ENCODE results near the gene SARNP. TPM values are rescaled to one million over a fixed set of nuclear protein-coding genes. Genes with fewer than 3 reads are reported as not detected.

SARNP gene
- total RNA-seq, 2 donors from 2014 or later: 42.7 to 43.7 TPM

- intact Hi-C loops (cut with DNase I, micrococcal nuclease): no loop called here
- ATAC-seq (no peak), DNase-seq (no peak)
These were observed 85.2 kb downstream of the SARNP start for GRCh38 chr12:55732288-55732687.

GRCh38 chr12:55729819-55730818 is 87.4 kb downstream of the SARNP start:
- intact Hi-C loops (cut with DNase I, micrococcal nuclease): no loop called here
- ATAC-seq: peak; percentile 13
- peak in 1 of 2 donors; percentile 68 for DNase-seq

DNA sequence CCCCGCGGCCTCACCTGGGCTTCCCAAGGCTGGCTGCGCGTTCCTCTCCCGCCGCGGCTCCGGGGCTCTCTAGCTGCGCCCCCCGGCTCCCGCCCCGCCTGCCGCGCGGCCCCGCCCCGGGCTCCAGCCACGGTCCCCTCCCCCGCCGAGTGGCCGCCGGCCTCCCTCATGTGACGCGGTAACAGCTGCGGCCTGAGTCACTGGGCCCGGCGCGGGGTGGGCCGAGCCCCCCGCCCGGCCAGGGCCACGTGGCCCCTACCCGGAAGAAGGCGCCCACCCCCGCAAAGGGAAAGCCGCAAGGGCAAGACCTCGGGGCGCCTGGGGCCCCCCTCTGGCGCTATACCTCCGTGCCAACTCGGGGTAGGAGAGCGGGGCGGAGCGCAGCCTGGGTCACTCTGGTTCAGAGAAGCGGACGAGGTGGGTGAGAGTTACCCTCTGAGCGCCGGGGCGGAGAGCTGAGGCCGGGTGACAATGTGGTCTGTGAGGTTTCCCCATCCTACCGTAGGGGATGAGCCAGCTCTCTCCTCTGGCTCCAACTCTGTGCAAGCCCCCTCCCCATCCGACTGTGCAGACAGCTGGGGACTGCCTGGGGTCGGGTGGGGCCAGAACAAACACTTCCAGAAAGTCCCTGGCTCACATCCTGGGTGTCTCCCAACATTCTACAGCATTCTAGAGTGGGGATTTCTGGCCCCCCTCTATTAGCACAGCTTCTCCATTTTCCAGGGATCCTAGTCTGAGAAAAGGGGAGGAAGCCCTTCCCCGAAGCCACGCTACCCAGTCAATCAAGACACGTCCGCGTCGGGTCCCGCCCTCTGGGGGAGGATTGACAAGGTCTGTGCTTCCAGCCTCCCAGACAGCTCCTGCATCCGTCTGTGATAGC is 88.3 kb downstream of the SARNP start, which contains the start of gene CD63:
Gene CD63 (minus strand): TSS at position 71 of the 880 bp plus-strand sequence. CDS start 668 bp downstream, outside the sequence.
- ATAC-seq (peak; percentile 75), DNase-seq (peak; percentile 92 to 96)
- intact Hi-C loops (cut with DNase I, micrococcal nuclease): no loop called here

DNA sequence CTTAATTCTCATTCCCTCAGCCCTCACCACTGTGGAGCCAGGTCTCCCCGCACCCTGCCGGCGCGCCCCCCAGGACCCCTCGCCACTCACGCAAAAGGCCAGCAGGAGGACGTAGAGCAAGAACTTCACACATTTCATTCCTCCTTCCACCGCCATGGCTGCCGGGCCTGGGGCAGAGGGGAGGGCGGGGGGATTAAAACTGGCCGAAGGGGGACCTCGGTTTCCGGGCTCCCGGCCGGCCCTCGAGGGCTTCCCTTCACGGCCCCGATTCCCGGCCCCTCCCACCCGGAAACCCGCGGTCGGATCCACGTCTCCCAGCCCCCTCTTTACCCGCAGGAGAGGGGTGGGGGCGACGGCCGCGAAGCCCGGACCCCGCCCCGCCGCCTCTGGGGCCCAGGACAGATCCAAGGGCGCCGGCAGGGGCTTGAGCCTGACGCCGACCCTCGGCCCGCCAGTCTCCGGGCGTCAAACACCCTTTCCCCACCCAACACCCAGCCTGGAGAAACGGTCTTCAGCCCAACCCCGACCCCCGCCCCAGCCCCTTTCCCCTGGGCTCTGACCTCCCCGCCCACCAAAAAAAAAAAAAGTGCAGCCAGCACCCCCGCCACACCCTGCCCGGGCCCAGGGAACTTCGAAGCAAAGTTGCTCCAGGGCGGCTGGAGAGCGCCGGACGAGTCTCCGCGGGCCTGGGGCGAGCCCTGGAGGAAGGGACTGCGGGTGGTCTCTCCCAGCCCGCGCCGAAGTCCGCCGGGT is 89.2 kb downstream of the SARNP start:
- peak; percentile 51 for ATAC-seq
- DNase-seq: peak; percentile 81 to 86
- intact Hi-C loops (cut with DNase I, micrococcal nuclease): no loop called here

GRCh38 chr12:55727643-55728185 is 89.8 kb downstream of the SARNP start:
- intact Hi-C loops (cut with DNase I, micrococcal nuclease): no loop called here
- DNase-seq (peak; percentile 74 to 76), ATAC-seq (peak; percentile 17)

- no peak for ATAC-seq
- DNase-seq: no peak
- intact Hi-C loops (cut with DNase I, micrococcal nuclease): no loop called here
These were observed 90.6 kb downstream of the SARNP start for GRCh38 chr12:55726971-55727370.

DNA sequence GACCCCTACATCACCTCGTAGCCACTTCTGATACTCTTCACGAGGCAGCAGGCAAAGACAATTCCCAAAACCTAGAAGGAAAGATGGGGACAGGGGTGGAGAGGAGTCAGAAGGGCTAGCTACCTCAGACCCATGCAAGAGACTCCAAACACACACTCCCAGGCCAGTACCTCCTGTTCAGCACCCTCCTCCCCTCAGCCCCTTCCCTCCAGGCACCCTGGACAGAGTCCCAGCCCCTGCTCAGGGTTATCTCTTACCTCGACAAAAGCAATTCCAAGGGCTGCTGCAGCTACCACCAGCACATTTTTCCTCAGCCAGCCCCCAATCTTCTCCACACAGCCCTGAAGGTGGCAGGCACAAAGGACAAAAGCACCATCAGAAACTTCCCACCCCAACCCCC is 92.0 kb downstream of the SARNP start:
- ATAC-seq (no peak), DNase-seq (no peak)
- intact Hi-C loops (cut with DNase I, micrococcal nuclease): no loop called here

GRCh38 chr12:55724940-55725309 is 92.6 kb downstream of the SARNP start:
- intact Hi-C loops (cut with DNase I, micrococcal nuclease): no loop called here
- ATAC-seq (no peak), DNase-seq (no peak)

- peak; percentile 76 to 85 for DNase-seq
- ATAC-seq: no peak
- intact Hi-C loops (cut with DNase I, micrococcal nuclease): no loop called here
These were observed 93.1 kb downstream of the SARNP start for GRCh38 chr12:55724226-55724939.

DNA sequence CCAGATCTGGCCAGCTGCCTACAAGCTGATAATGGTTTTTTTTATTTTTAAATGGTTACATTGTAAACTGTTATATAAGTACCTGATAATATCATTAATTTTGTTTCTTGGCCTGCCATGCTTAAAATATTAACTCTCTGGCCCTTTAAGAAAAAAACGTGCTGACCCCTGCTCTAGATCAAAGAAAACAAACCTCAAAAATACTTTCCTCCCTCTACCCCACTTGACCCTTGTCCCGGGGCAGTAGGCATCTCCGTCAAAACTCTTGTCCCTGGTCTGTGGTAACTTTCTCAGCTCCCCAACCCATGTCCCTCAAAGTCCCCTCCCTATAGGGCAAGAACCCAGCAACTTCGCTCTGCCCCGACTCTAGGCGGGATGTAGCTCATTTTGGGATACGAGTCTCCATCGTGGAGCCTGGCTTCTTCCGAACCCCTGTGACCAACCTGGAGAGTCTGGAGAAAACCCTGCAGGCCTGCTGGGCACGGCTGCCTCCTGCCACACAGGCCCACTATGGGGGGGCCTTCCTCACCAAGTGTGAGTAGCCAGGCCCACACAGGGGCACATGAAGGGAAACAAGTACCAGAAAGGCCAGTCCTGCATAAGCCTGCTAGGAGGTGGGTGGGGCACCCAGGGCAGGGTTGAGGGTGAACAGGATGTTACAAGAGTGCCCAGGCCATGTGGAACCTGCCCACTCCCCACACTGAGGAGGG is 93.9 kb downstream of the SARNP start:
- intact Hi-C loops (cut with DNase I, micrococcal nuclease): no loop called here
- ATAC-seq (no peak), DNase-seq (no peak)

GRCh38 chr12:55722948-55723347 is 94.6 kb downstream of the SARNP start:
- intact Hi-C loops (cut with DNase I, micrococcal nuclease): no loop called here
- DNase-seq (no peak), ATAC-seq (no peak)

GRCh38 chr12:55721601-55722213 is 95.8 kb downstream of the SARNP start:
- intact Hi-C loops (cut with DNase I, micrococcal nuclease): no loop called here
- DNase-seq: peak in 1 of 2 donors; percentile 28
- no peak for ATAC-seq

DNA sequence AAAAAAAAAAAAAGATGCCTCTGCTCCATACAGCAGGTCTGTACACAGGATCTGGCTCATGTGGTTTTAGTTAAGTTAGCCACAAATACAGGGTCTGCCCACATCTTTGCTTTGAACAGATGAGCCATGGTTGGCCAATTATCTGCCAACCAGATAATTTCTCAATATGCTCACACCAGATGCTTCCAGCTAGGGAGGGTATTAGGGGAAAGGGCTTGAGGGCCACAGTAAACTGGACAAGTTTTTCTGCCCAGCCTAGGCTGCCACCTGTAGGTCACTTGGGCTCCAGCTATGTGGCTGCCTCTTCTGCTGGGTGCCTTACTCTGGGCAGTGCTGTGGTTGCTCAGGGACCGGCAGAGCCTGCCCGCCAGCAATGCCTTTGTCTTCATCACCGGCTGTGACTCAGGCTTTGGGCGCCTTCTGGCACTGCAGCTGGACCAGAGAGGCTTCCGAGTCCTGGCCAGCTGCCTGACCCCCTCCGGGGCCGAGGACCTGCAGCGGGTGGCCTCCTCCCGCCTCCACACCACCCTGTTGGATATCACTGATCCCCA is 96.6 kb downstream of the SARNP start:
- ATAC-seq (peak; percentile 56), DNase-seq (peak; percentile 72 to 80)
- intact Hi-C loops (cut with DNase I, micrococcal nuclease): no loop called here

- ATAC-seq (peak; percentile 74), DNase-seq (peak; percentile 83 to 96)
- intact Hi-C loops (cut with DNase I, micrococcal nuclease): no loop called here
These were observed 97.4 kb downstream of the SARNP start, which contains the start of gene RDH5 for GRCh38 chr12:55720071-55720564. RDH5 (plus strand) TSS chr12:55720393; CDS start chr12:55721185, 792 bp downstream.

- intact Hi-C loops (cut with DNase I, micrococcal nuclease): no loop called here
- no peak for ATAC-seq
These were observed 98.2 kb downstream of the SARNP start for GRCh38 chr12:55719371-55719770.

DNA sequence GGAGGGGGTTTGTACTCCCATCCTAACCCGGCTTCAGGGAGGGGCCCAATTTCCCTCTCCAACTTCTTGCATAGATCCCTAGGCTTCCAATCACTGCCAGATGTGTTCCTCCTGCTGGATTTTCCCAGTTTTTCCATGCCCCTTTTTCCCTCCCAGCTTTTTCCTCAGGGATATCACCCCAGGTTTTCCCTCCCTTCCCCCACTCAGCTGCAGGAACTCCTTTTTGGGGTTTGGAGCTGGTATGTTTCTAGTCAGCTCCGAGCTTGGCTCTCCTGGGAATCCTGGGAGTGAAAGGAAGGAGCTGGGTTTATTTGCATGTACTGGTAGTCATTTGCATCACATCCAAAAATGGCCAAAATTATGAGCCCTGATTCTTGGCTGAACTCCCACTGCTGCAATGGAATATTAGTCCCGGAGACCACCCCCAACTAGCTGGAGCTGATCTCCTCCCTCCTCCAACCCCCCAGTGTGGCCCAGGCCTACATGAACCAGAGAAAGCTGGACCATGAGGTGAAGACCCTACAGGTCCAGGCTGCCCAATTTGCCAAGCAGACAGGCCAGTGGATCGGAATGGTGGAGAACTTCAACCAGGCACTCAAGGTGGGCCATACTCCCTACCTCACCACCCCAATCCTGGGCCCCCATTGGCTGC is 98.8 kb downstream of the SARNP start:
- intact Hi-C loops (cut with DNase I, micrococcal nuclease): no loop called here
- DNase-seq: no peak
- no peak for ATAC-seq

More at GRCh38 chr12:55719371-55719770, 98.2 kb downstream of the SARNP start:
- DNase-seq: no peak

Measured in left colon (tissue), 2 donors.